SK-N-MC (cell line): ENCODE results near the gene CAP1.

Experiments used
- EZH2 ChIP-seq: fragments of 200-600 bp; sonication (generic); IDR thresholded peaks from one replicate; pipeline ENCODE4 v1.6.1; 2017; ENCODE audit warnings: antibody characterized with exemption
- POLR2AphosphoS5 ChIP-seq: IDR thresholded peaks from 2 replicates; pipeline ENCODE4 v1.6.1; 2012; ENCODE audit warnings: mild to moderate bottlenecking, low read depth, low read length, borderline replicate concordance

DNA sequence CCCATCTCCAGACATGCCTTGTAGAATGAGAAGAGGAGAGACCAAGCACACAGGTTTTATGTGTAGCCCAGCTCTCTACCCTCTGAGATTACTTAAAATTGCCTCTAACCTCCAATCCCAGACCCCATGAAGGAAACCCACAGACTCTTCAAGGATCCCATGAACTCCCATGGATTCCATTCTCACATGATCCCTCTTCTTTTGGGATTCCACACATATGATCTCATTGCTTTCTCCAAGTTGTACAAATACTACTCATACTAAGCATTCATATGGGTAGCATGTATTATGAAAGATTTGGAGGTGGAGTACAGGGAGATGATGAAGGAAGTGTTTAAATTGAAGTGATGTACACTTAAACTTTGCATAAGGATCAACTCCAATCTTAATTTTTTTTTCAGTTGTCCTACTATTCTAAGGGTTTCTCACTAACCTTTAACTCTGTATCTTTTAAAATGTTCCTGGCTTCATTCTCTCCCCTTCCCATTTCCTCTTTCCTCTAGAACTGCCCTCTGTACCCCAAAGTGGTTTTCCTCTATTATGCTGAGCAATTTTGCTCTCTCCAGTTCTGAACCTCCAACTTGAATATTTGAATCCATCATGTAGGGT, 44.0 kb upstream of the CAP1 start:
- no peak for TF ChIP-seq EZH2
- TF ChIP-seq POLR2AphosphoS5 = no peak
